LNCaP clone FGC (cell line): ENCODE measurements around the gene ARFGEF2.
"Not testable (repeated sequence)": the region's sequence is repeated elsewhere in the genome, so short reads cannot be mapped to it uniquely, and the experiment has no call there.

Experiments used
- DNase-seq: peaks from one replicate; pipeline ENCODE4 v3.0.0-alpha.2; 2011; ENCODE audit warnings: low read depth
- H3K4me3 ChIP-seq: 2 replicates; pipeline ENCODE4 v1.5.1; 2011; ENCODE audit warnings: mild to moderate bottlenecking, low read depth, low read length, control low read depth
- CTCF ChIP-seq: IDR thresholded peaks from 2 replicates; pipeline ENCODE4 v1.5.1; 2012; ENCODE audit warnings: mild to moderate bottlenecking; ENCODE audit not compliant: control insufficient read depth, insufficient read depth; ENCODE audit errors: extremely low read depth

The ARFGEF2 gene

GRCh38 chr20:48972816-48973215 is 51.3 kb downstream of the ARFGEF2 start:
- TF ChIP-seq CTCF: no peak
- no peak overlapping the region for H3K4me3 ChIP-seq
- no peak for DNase-seq

- no peak for TF ChIP-seq CTCF
- DNase-seq: no peak
- no peak overlapping the region for H3K4me3 ChIP-seq
Measured at GRCh38 chr20:48975955-48976354, 54.4 kb downstream of the ARFGEF2 start.

GRCh38 chr20:48979980-48980379 is 58.5 kb downstream of the ARFGEF2 start:
- not testable (repeated sequence) for H3K4me3 ChIP-seq, DNase-seq

- H3K4me3 ChIP-seq: no peak overlapping the region
- no peak for TF ChIP-seq CTCF
- DNase-seq: no peak
Measured at GRCh38 chr20:48983423-48984400, 62.2 kb downstream of the ARFGEF2 start.

- no peak for DNase-seq
- TF ChIP-seq CTCF: no peak
- H3K4me3 ChIP-seq: no peak overlapping the region
Measured at GRCh38 chr20:48984575-48985219, 63.2 kb downstream of the ARFGEF2 start.

- H3K4me3 ChIP-seq: no peak overlapping the region
- DNase-seq: no peak
- peak; percentile 32 for TF ChIP-seq CTCF
Measured at GRCh38 chr20:48986899-48987298, 65.4 kb downstream of the ARFGEF2 start.

GRCh38 chr20:48990467-48990866 is 69.0 kb downstream of the ARFGEF2 start:
- no peak overlapping the region for H3K4me3 ChIP-seq
- DNase-seq: no peak
- TF ChIP-seq CTCF: no peak
